A549 (cell line): ENCODE results near the gene BCL2L13. TPM values are rescaled to one million over a fixed set of nuclear protein-coding genes. Genes with fewer than 3 reads are reported as not detected.

Experiments used
- ATAC-seq, 2 experiments: fragments of 200-7000 bp in 1 of 2; fragments of >200 bp in 1 of 2; cut with Nextera tagmentation in 1 of 2; cut with Tn5 transposase in 1 of 2; 3 replicates each; pipeline versions ENCODE4 v1.8.0 to v1.9.1; 2018 to 2020; ENCODE audit warnings: mild to moderate bottlenecking in 1 of 2, moderate library complexity in 1 of 2
- CTCF ChIA-PET: fragments of 300-600 bp; sonication (Branson Sonifier 250); formaldehyde crosslinking; extraction: SDS; loops from one replicate; lab custom pipeline; 2021; ENCODE audit warnings: antibody characterized with exemption, inconsistent platforms; lab: Yijun Ruan, JAX
- POLR2A ChIA-PET: fragments of 350-600 bp; formaldehyde crosslinking; extraction: SDS; loops from one replicate; lab custom pipeline; 2021; ENCODE audit warnings: antibody characterized with exemption, inconsistent platforms; lab: Yijun Ruan, JAX
- DNase-seq, 2 experiments: peaks; one replicate each; pipeline versions ENCODE4 v3.0.0 to v3.0.0-alpha.2; 2011 to 2016; ENCODE audit warnings: low read depth in 1 of 2, low spot score in 1 of 2
- FAIRE-seq: peaks from 2 replicates; lab custom pipeline; 2011; peaks lifted over from hg19 to GRCh38; lab: Jason Lieb, UNC
- H3K27ac ChIP-seq, 2 experiments: fragments of >200 bp; sonication (Bioruptor Twin); formaldehyde crosslinking; 3 replicates each; pipeline ENCODE4 v1.5.1; 2016 to 2017
- H3K4me1 ChIP-seq: fragments of >200 bp; sonication (Bioruptor Twin); formaldehyde crosslinking; 3 replicates; pipeline ENCODE4 v1.6.1; 2016
- H3K4me2 ChIP-seq: fragments of >200 bp; sonication (Bioruptor Twin); formaldehyde crosslinking; 3 replicates; pipeline ENCODE4 v1.6.1; 2016
- H3K4me3 ChIP-seq: fragments of >200 bp; sonication (Bioruptor Twin); formaldehyde crosslinking; 3 replicates; pipeline ENCODE4 v1.5.1; 2016
- H3K9me3 ChIP-seq: fragments of >200 bp; sonication (Bioruptor Twin); formaldehyde crosslinking; 3 replicates; pipeline ENCODE4 v1.6.1; 2016
- CEBPB ChIP-seq, 2 experiments: fragments of >200 bp in 1 of 2; sonication (Bioruptor Twin) in 1 of 2; formaldehyde crosslinking in 1 of 2; IDR thresholded peaks; 2 replicates each; pipeline ENCODE4 v1.6.1; 2012 to 2016
- CHD2 ChIP-seq: fragments of 150-350 bp; IDR thresholded peaks from 2 replicates; pipeline ENCODE4 v1.6.1; 2014; ENCODE audit warnings: low read length; ENCODE audit not compliant: partially characterized antibody
- CTCF ChIP-seq: fragments of >200 bp; sonication (Bioruptor Twin); formaldehyde crosslinking; IDR thresholded peaks from 3 replicates; pipeline ENCODE4 v1.5.1; 2016
- FOSL2 ChIP-seq, 2 experiments: fragments of 450-650 bp in 1 of 2; fragments of >200 bp in 1 of 2; sonication (Bioruptor Twin) in 1 of 2; formaldehyde crosslinking; IDR thresholded peaks; 2 replicates each; pipeline versions ENCODE4 v1.5.0 to v1.6.1; 2016 to 2020; ENCODE audit warnings: mild to moderate bottlenecking in 1 of 2, moderate library complexity in 1 of 2
- HES2 ChIP-seq: fragments of >200 bp; sonication (Bioruptor Twin); formaldehyde crosslinking; IDR thresholded peaks from 2 replicates; pipeline ENCODE4 v1.6.1; 2016
- HOXB5 ChIP-seq: fragments of 250-450 bp; sonication (Bioruptor Pico); IDR thresholded peaks from 2 replicates; pipeline ENCODE4 v1.5.0; 2020; ENCODE audit warnings: mild to moderate bottlenecking, moderate library complexity
- JUNB ChIP-seq: fragments of >200 bp; sonication (Bioruptor Twin); formaldehyde crosslinking; IDR thresholded peaks from 2 replicates; pipeline ENCODE4 v1.6.1; 2016
- KDM1A ChIP-seq: fragments of 200-600 bp; sonication (generic); IDR thresholded peaks from 2 replicates; pipeline ENCODE4 v1.6.1; 2016; ENCODE audit warnings: low read depth, mild to moderate bottlenecking
- KDM5A ChIP-seq: fragments of 200-600 bp; sonication (generic); IDR thresholded peaks from 2 replicates; pipeline ENCODE4 v1.6.1; 2016; ENCODE audit warnings: antibody characterized with exemption, mild to moderate bottlenecking
- MAFK ChIP-seq: fragments of 450-650 bp; IDR thresholded peaks from 2 replicates; pipeline ENCODE4 v1.6.1; 2014; ENCODE audit not compliant: partially characterized antibody
- PHF8 ChIP-seq: fragments of 200-600 bp; sonication (generic); IDR thresholded peaks from 2 replicates; pipeline ENCODE4 v1.6.1; 2016; ENCODE audit warnings: low read depth, mild to moderate bottlenecking, antibody characterized with exemption, moderate library complexity, borderline replicate concordance
- POLR2A ChIP-seq: IDR thresholded peaks from 2 replicates; pipeline ENCODE4 v1.6.1; 2012; ENCODE audit warnings: mild to moderate bottlenecking, low read length
- RARB ChIP-seq: fragments of 250-450 bp; sonication (Bioruptor Pico); IDR thresholded peaks from 2 replicates; pipeline ENCODE4 v1.8.0; 2021; ENCODE audit warnings: mild to moderate bottlenecking, moderate library complexity
- REST ChIP-seq: fragments of 200-600 bp; sonication (generic); IDR thresholded peaks from 2 replicates; pipeline ENCODE4 v1.6.1; 2016; ENCODE audit warnings: antibody characterized with exemption, mild to moderate bottlenecking, moderate library complexity
- RFX5 ChIP-seq: fragments of 450-650 bp; IDR thresholded peaks from 2 replicates; pipeline ENCODE4 v1.7.1; 2014; ENCODE audit warnings: antibody characterized with exemption, mild to moderate bottlenecking, moderate library complexity
- SMC3 ChIP-seq: fragments of >200 bp; sonication (Bioruptor Twin); formaldehyde crosslinking; IDR thresholded peaks from 3 replicates; pipeline ENCODE4 v1.6.1; 2018; ENCODE audit warnings: inconsistent platforms
- SREBF2 ChIP-seq: fragments of 450-650 bp; IDR thresholded peaks from 2 replicates; pipeline ENCODE4 v1.6.1; 2014; ENCODE audit warnings: mild to moderate bottlenecking, moderate library complexity
- ZFP36 ChIP-seq: fragments of 450-650 bp; IDR thresholded peaks from 2 replicates; pipeline ENCODE4 v1.6.1; 2014; ENCODE audit warnings: borderline replicate concordance; ENCODE audit not compliant: partially characterized antibody
- WGBS: methylation state at CpG from one replicate; pipeline ENCODE4 v1.1.6; 2017; ENCODE audit errors: missing lambda C conversion rate; 5-methylcytosine and 5-hydroxymethylcytosine counted together
- polyA plus RNA-seq, 4 experiments: library from polyadenylated mRNA; depleted of rRNA in 3 of 4; stranded (reverse); fragments of >200 nt; fragmentation: RNase III in 1 of 4; extraction: RNeasy Plus Mini Kit Qiagen cat#74134 plus additional on column Dnase treatment in 1 of 4; gene quantifications; 2 replicates in 3 of 4; 3 replicates in 1 of 4; pipeline ENCODE4 v1.2.3, GENCODE V29; 2011 to 2017
- TF ChIP-seq, protein P1 (sequence below): fragments of 150-350 bp; IDR thresholded peaks from 2 replicates; pipeline ENCODE4 v1.6.1; 2014; ENCODE audit warnings: low read depth, mild to moderate bottlenecking, low read length

The BCL2L13 gene
- polyA plus RNA-seq, 2 of the 4 experiments (the other 2 are of a cell fraction) = 36.9 to 44.9 TPM

- ATAC-seq = no peak
- WGBS = 91% methylated on average over 6 of the region's 6 CpGs
- FAIRE-seq = no peak
- no peak for TF ChIP-seq ZFP36
- no peak overlapping the region for H3K4me3 ChIP-seq
- no peak overlapping the region for H3K4me2 ChIP-seq
- no peak overlapping the region for H3K27ac ChIP-seq
- H3K9me3 ChIP-seq = no peaks in the 10 kb centered on the region
- no peak for DNase-seq
- POLR2A ChIA-PET = no interaction called here
- H3K4me1 ChIP-seq = 0 out of 3 replicates have a peak, but pooled peaks cover 3% of the 10 kb centered on the region
- CTCF ChIA-PET = no interaction called here
These were observed 91.0 kb downstream of the BCL2L13 start for GRCh38 chr22:17729561-17729960.

DNA sequence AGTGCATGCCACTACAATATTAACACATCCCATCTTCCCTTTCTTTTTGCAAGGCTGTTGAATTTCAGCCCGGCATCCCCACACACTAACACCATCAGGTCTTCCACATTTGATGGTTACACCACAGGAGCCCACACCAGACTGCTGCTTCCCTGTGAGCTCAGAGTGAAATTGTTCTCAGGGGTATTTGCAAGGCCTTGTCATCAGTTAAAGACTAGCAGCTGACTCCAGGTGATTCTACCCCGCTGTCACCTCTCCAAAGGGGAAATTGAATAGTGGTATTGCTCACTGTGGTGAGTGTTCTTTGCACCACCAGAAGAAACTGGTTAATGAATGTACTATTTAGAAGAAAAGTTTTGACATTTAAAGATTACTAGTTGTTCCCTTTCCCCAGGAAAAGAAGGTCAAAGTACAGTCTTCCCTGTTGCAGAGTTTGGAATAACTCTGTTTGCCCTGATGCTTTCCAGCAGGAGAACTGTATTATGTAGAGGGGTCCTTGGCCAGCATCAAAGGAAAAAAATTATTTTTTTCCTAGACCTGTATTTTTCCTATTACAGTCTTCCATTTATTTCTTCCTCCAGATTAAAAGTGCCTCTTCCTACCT, 93.8 kb downstream of the BCL2L13 start:
- H3K9me3 ChIP-seq = no peaks in the 10 kb centered on the region
- TF ChIP-seq REST (no peak), CTCF (no peak)
- no peak overlapping the region for H3K4me2 ChIP-seq
- no peak for ATAC-seq
- FAIRE-seq = no peak
- H3K4me3 ChIP-seq = no peak overlapping the region
- ChIA-PET CTCF (interaction anchor here (1.8 kb wide), 1 partner anchor 10 kb away, joined by 9 read pairs; no protein-coding TSS in a partner anchor), POLR2A (no interaction called here)
- no peaks in the 10 kb centered on the region for H3K4me1 ChIP-seq
- no peak overlapping the region for H3K27ac ChIP-seq
- no peak for DNase-seq
- 100% methylated on average over 2 of the region's 2 CpGs for WGBS

GRCh38 chr22:17733466-17733865, 94.9 kb downstream of the BCL2L13 start:
- no peak overlapping the region for H3K4me2 ChIP-seq
- DNase-seq (no peak), FAIRE-seq (no peak), ATAC-seq (no peak)
- ChIA-PET POLR2A (no interaction called here), CTCF (interaction anchor here (1.0 to 2.9 kb wide), 2 partner anchors 9 to 10 kb away, joined by 3 to 9 read pairs; no protein-coding TSS in a partner anchor)
- no peak for TF ChIP-seq FOSL2 (IDR thresholded peaks at IDR 0.05)
- no peak for TF ChIP-seq FOSL2 (CRISPR knock-in tag; IDR thresholded peaks at IDR 0.05)
- TF ChIP-seq SMC3 = no peak
- TF ChIP-seq RFX5 = no peak
- TF ChIP-seq CEBPB (IDR thresholded peaks at IDR 0.05) = no peak
- TF ChIP-seq, protein P1, sequence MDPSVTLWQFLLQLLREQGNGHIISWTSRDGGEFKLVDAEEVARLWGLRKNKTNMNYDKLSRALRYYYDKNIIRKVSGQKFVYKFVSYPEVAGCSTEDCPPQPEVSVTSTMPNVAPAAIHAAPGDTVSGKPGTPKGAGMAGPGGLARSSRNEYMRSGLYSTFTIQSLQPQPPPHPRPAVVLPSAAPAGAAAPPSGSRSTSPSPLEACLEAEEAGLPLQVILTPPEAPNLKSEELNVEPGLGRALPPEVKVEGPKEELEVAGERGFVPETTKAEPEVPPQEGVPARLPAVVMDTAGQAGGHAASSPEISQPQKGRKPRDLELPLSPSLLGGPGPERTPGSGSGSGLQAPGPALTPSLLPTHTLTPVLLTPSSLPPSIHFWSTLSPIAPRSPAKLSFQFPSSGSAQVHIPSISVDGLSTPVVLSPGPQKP = no peak
- TF ChIP-seq POLR2A = no peak
- TF ChIP-seq HES2 = no peak
- no peak for TF ChIP-seq CTCF
- no peak for TF ChIP-seq MAFK
- no peak for TF ChIP-seq CHD2
- TF ChIP-seq KDM5A = no peak
- TF ChIP-seq JUNB = no peak
- TF ChIP-seq RARB (CRISPR knock-in tag) = no peak
- TF ChIP-seq ZFP36 = no peak
- TF ChIP-seq PHF8 = no peak
- no peak for TF ChIP-seq KDM1A
- TF ChIP-seq SREBF2 = no peak
- TF ChIP-seq HOXB5 (CRISPR knock-in tag) = no peak
- H3K4me3 ChIP-seq = no peak overlapping the region
- no peak overlapping the region for H3K27ac ChIP-seq
- H3K9me3 ChIP-seq = no peaks in the 10 kb centered on the region
- 45% methylated on average over 3 of the region's 3 CpGs for WGBS
- H3K4me1 ChIP-seq = no peaks in the 10 kb centered on the region
